Lung microvascular endothelial cell (primary cell): ENCODE measurements around the gene LINC00305. TPM values are rescaled to one million over a fixed set of nuclear protein-coding genes. Genes with fewer than 3 reads are reported as not detected.

Source experiments
- DNase-seq, 2 donors: peaks; one replicate each; pipeline versions ENCODE4 v3.0.0 to v3.0.0-alpha.2; 2010; ENCODE audit warnings: low read depth in 2 of 2
- total RNA-seq: library from RNA; depleted of rRNA; stranded (reverse); fragments of >200 nt; gene quantifications from 2 replicates; pipeline ENCODE4 v1.2.1, GENCODE V29; 2014

Gene LINC00305
- 0.20 and 0.87 TPM in 2 replicates for total RNA-seq

GRCh38 chr18:64148988-64149387 is at the start of gene LINC00305:
LINC00305 (minus strand) TSS chr18:64149088.
- no peak for DNase-seq

- DNase-seq, result no peak
Observed at GRCh38 chr18:64191069-64191468, 42.2 kb upstream of the LINC00305 start.

- no peak for DNase-seq
Observed at GRCh38 chr18:64185987-64186386, 37.1 kb upstream of the LINC00305 start.

- DNase-seq, result no peak
Observed at GRCh38 chr18:64183665-64184064, 34.8 kb upstream of the LINC00305 start.

- DNase-seq, result no peak
Observed at GRCh38 chr18:64180617-64181016, 31.7 kb upstream of the LINC00305 start.

- DNase-seq, result no peak
Observed at GRCh38 chr18:64180171-64180570, 31.3 kb upstream of the LINC00305 start.

- DNase-seq, result no peak
Observed at GRCh38 chr18:64179556-64180080, 30.7 kb upstream of the LINC00305 start.

- DNase-seq, result no peak
Observed at GRCh38 chr18:64178860-64179259, 30.0 kb upstream of the LINC00305 start.

GRCh38 chr18:64175432-64175831 is 26.5 kb upstream of the LINC00305 start:
- no peak for DNase-seq

- DNase-seq, result no peak
Observed at GRCh38 chr18:64171576-64171975, 22.7 kb upstream of the LINC00305 start.

- DNase-seq, result no peak
Observed at GRCh38 chr18:64167408-64167925, 18.6 kb upstream of the LINC00305 start.

- DNase-seq, result no peak
Observed at GRCh38 chr18:64165906-64166305, 17.0 kb upstream of the LINC00305 start.

- DNase-seq, result no peak
Observed at GRCh38 chr18:64164883-64165282, 16.0 kb upstream of the LINC00305 start.

GRCh38 chr18:64149916-64150438 is 1.1 kb upstream of the LINC00305 start:
- no peak for DNase-seq

GRCh38 chr18:64142904-64143303 is 6.0 kb downstream of the LINC00305 start:
- DNase-seq, result no peak

GRCh38 chr18:64137914-64138313 is 11.0 kb downstream of the LINC00305 start:
- DNase-seq, result no peak

GRCh38 chr18:64134044-64134747 is 14.7 kb downstream of the LINC00305 start:
- no peak for DNase-seq

- DNase-seq, result no peak
Observed at GRCh38 chr18:64132871-64133270, 16.0 kb downstream of the LINC00305 start.

- no peak for DNase-seq
Observed at GRCh38 chr18:64131314-64131713, 17.6 kb downstream of the LINC00305 start.

GRCh38 chr18:64127172-64127571 is 21.7 kb downstream of the LINC00305 start:
- DNase-seq, result no peak

GRCh38 chr18:64119916-64120315 is 29.0 kb downstream of the LINC00305 start:
- peak in 1 of 2 donors; percentile 29 for DNase-seq

GRCh38 chr18:64118406-64118805 is 30.5 kb downstream of the LINC00305 start:
- no peak for DNase-seq

- DNase-seq, result no peak
Observed at GRCh38 chr18:64116571-64117175, 32.2 kb downstream of the LINC00305 start.
